DOHH2 (cell line): ENCODE data around the gene TEX51.
A peak's percentile ranks its signal among the peaks of the same experiment; 100 is the strongest.

ENCODE experiments used
- H3F3A ChIP-seq: fragments of 200-600 bp; sonication (generic), shearing (Covaris generic); 2 replicates; pipeline ENCODE4 v1.6.0; 2016; ENCODE audit warnings: antibody characterized with exemption, mild to moderate bottlenecking; ENCODE audit not compliant: control insufficient read depth, insufficient read depth
- H3K27ac ChIP-seq: fragments of 200-600 bp; sonication (generic); 2 replicates; pipeline ENCODE4 v1.5.1; 2014; ENCODE audit warnings: low read depth, mild to moderate bottlenecking, low read length, moderate library complexity
- H3K27me3 ChIP-seq: fragments of 200-600 bp; sonication (generic); 2 replicates; pipeline ENCODE4 v1.6.1; 2014; ENCODE audit warnings: mild to moderate bottlenecking, low read length, mixed read lengths; ENCODE audit not compliant: control insufficient read depth
- H3K36me3 ChIP-seq: fragments of 200-600 bp; sonication (generic); 2 replicates; pipeline ENCODE4 v1.6.1; 2014; ENCODE audit warnings: mild to moderate bottlenecking, low read length, moderate library complexity, mixed read lengths; ENCODE audit not compliant: control insufficient read depth
- H3K4me1 ChIP-seq: fragments of 200-600 bp; sonication (generic); 2 replicates; pipeline ENCODE4 v1.6.1; 2014; ENCODE audit warnings: mild to moderate bottlenecking, low read length, mixed read lengths; ENCODE audit not compliant: control insufficient read depth
- H3K4me2 ChIP-seq: fragments of 200-600 bp; sonication (generic); 2 replicates; pipeline ENCODE4 v1.6.0; 2014; ENCODE audit warnings: mild to moderate bottlenecking, low read length, moderate library complexity
- H3K4me3 ChIP-seq: fragments of 200-600 bp; sonication (generic); 2 replicates; pipeline ENCODE4 v1.5.1; 2014; ENCODE audit warnings: mild to moderate bottlenecking, low read length, mixed read lengths
- H3K79me2 ChIP-seq: fragments of 200-600 bp; sonication (generic); 2 replicates; pipeline ENCODE4 v1.6.1; 2014; ENCODE audit warnings: mild to moderate bottlenecking, low read length, mixed read lengths; ENCODE audit not compliant: control insufficient read depth
- H3K9me2 ChIP-seq: fragments of 200-600 bp; sonication (generic); replicated peaks from 2 replicates; pipeline ENCODE4 v1.6.1; 2014; ENCODE audit warnings: mild to moderate bottlenecking, low read length, mixed read lengths; ENCODE audit not compliant: control insufficient read depth
- H3K9me3 ChIP-seq: fragments of 200-600 bp; sonication (generic); 2 replicates; pipeline ENCODE4 v1.6.1; 2014; ENCODE audit warnings: antibody characterized with exemption, low read length, mixed read lengths; ENCODE audit not compliant: control insufficient read depth, insufficient read depth
- H4K20me1 ChIP-seq: fragments of 200-600 bp; sonication (generic); 2 replicates; pipeline ENCODE4 v1.6.0; 2014; ENCODE audit warnings: low read depth, mild to moderate bottlenecking, antibody characterized with exemption, low read length, moderate library complexity; ENCODE audit not compliant: control insufficient read depth, insufficient read depth
- EZH2phosphoT487 ChIP-seq: fragments of 200-600 bp; sonication (generic); IDR thresholded peaks from 2 replicates; pipeline ENCODE4 v1.6.1; 2017; ENCODE audit warnings: borderline replicate concordance, mild to moderate bottlenecking, antibody characterized with exemption, low read length, moderate library complexity, mixed read lengths
- TF ChIP-seq, protein P1 (sequence below): fragments of 200-600 bp; sonication (generic); IDR thresholded peaks from one replicate; pipeline ENCODE4 v1.5.1; 2014; ENCODE audit warnings: antibody characterized with exemption, mild to moderate bottlenecking, low read depth, low read length; ENCODE audit not compliant: poor library complexity, severe bottlenecking

Gene TEX51

DNA sequence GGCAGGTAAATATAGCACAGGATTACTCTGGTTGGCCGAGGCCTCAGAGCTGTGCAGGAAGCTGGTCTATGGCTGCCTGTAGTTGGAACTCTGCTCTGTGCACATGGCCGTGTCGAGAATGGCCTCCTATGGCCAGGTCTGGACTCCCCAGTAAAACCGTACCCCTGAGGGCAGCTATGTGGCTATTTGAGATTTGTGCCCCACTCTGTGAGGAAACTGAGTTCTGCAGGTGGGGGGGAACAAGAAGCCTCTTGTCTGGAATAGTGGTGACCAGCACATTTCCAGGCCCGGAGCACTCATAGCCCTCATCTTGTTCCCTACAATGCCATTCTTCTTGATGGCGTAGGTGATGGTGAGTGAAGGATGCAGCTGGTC lies 15.0 kb upstream of the TEX51 start:
- H3K4me2 ChIP-seq: no peak overlapping the region
- H3F3A ChIP-seq: no peaks in the 10 kb centered on the region
- H3K79me2 ChIP-seq: no peaks in the 10 kb centered on the region
- H3K27me3 ChIP-seq: no peaks in the 10 kb centered on the region
- no peaks in the 10 kb centered on the region for H3K36me3 ChIP-seq
- no peak overlapping the region for H3K4me3 ChIP-seq
- no peaks in the 10 kb centered on the region for H4K20me1 ChIP-seq
- no peak overlapping the region for H3K27ac ChIP-seq
- no peaks in the 10 kb centered on the region for H3K9me3 ChIP-seq
- H3K9me2 ChIP-seq: no peaks in the 10 kb centered on the region
- H3K4me1 ChIP-seq: peaks cover 16% of the 10 kb centered on the region
- TF ChIP-seq, protein P1, sequence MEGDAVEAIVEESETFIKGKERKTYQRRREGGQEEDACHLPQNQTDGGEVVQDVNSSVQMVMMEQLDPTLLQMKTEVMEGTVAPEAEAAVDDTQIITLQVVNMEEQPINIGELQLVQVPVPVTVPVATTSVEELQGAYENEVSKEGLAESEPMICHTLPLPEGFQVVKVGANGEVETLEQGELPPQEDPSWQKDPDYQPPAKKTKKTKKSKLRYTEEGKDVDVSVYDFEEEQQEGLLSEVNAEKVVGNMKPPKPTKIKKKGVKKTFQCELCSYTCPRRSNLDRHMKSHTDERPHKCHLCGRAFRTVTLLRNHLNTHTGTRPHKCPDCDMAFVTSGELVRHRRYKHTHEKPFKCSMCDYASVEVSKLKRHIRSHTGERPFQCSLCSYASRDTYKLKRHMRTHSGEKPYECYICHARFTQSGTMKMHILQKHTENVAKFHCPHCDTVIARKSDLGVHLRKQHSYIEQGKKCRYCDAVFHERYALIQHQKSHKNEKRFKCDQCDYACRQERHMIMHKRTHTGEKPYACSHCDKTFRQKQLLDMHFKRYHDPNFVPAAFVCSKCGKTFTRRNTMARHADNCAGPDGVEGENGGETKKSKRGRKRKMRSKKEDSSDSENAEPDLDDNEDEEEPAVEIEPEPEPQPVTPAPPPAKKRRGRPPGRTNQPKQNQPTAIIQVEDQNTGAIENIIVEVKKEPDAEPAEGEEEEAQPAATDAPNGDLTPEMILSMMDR: no peak
- no peak for TF ChIP-seq EZH2phosphoT487

DNA sequence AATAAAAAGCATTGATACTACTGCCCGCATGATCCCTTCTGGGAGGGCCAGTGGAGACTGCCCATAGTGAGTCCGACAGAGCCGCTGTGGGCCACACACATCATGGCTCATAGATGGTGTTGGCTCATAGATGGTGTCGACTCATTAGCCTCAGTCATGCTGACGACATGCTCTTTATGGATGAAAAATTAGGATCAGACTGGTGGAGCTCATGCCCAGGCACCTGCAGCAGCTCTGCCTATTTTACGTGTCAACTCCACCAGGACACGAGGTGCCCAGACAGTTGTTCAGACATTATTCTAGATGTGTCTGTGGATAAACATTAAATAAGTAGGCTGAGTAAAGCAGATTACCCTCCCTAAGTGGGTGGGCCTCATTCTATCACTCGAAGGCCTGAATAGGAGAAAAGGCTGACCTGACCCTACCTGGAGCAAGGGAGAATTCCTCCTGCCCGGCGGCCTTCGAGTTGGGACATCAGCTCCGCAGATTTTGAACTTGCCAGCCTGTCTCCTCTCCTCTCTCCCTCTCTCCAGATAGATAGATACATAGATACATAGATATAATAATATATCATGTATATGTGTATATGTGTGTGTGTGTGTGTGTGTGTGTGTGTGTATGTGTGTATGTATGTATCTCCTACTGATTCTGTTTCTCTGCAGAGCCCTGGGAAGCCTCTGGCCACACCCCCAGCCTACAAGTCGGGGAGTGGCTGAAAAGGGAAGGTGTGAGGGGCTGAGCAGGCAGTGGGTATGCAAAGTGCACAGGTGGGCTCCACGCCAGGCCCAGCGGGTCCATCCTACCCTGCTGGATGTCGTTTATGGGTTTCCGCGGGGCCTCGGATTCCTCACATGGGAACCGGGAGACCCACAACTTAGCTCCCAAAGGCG lies 13.6 kb upstream of the TEX51 start:
- H3K4me2 ChIP-seq: no peak overlapping the region
- H3K4me1 ChIP-seq: peaks cover 17% of the 10 kb centered on the region
- H3K36me3 ChIP-seq: no peaks in the 10 kb centered on the region
- no peaks in the 10 kb centered on the region for H4K20me1 ChIP-seq
- H3K79me2 ChIP-seq: no peaks in the 10 kb centered on the region
- no peaks in the 10 kb centered on the region for H3K9me2 ChIP-seq
- TF ChIP-seq, protein P1: no peak
- no peak for TF ChIP-seq EZH2phosphoT487
- H3K27me3 ChIP-seq: no peaks in the 10 kb centered on the region
- H3F3A ChIP-seq: no peaks in the 10 kb centered on the region
- H3K9me3 ChIP-seq: no peaks in the 10 kb centered on the region
- H3K4me3 ChIP-seq: no peak overlapping the region
- no peak overlapping the region for H3K27ac ChIP-seq

DNA sequence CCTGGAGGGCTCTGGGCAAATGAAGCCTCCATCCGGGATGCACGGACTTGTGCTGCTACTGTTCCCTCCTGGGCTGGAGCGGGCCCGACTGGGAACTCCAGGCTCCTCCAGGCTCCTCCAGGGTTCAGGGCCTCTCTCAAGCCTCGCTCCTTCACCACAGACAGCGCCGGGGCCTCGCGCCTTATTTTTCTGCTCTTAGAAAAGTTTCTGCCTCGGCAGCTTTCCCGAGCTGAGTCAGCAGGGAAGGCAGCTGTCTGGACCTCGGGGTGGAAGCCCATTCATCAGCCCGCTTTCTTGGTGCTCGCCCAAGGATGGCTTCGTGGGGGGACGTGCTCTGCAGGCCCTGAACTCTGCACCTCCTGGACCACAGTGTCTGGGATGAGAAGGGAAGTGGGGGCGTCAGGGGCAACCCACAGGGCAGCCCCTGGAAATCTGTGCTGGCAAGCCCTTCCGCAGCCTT lies 12.9 kb upstream of the TEX51 start:
- TF ChIP-seq EZH2phosphoT487: no peak
- H3K4me3 ChIP-seq: peak overlapping the region; percentile 34; the same call in 1 of the 2 replicates
- H3F3A ChIP-seq: no peaks in the 10 kb centered on the region
- H3K27ac ChIP-seq: no peak overlapping the region
- no peaks in the 10 kb centered on the region for H3K9me2 ChIP-seq
- no peaks in the 10 kb centered on the region for H3K9me3 ChIP-seq
- H3K4me2 ChIP-seq: peak overlapping the region; percentile 47
- no peaks in the 10 kb centered on the region for H4K20me1 ChIP-seq
- no peaks in the 10 kb centered on the region for H3K36me3 ChIP-seq
- peaks cover 17% of the 10 kb centered on the region for H3K4me1 ChIP-seq
- no peaks in the 10 kb centered on the region for H3K27me3 ChIP-seq
- no peaks in the 10 kb centered on the region for H3K79me2 ChIP-seq
